NCI-H748 (cell line): ENCODE measurements around the gene TNF.
A peak's percentile ranks its signal among the peaks of the same experiment; 100 is the strongest.

Experiments
- DNase-seq: peaks from one replicate; lab custom pipeline; 2025; ENCODE audit not compliant: unreplicated experiment; lab: John Stamatoyannopoulos, UW

TNF gene

GRCh38 chr6:31575335-31575901 is at the start of gene TNF:
TNF (plus strand) TSS chr6:31575565; CDS start chr6:31575742, 177 bp downstream.
- no peak for DNase-seq

- DNase-seq: no peak
Observed at GRCh38 chr6:31525932-31526591, 49.3 kb upstream of the TNF start.

- DNase-seq: no peak
Observed at GRCh38 chr6:31528307-31528777, 47.0 kb upstream of the TNF start.

GRCh38 chr6:31528821-31529328 is 46.5 kb upstream of the TNF start, which contains the start of gene MCCD1:
MCCD1 (plus strand) TSS chr6:31528962; CDS start chr6:31529015, 53 bp downstream.
- DNase-seq: no peak

GRCh38 chr6:31529329-31530150 is 45.8 kb upstream of the TNF start:
- DNase-seq: peak; percentile 27

GRCh38 chr6:31530659-31531058 is 44.7 kb upstream of the TNF start:
- no peak for DNase-seq

GRCh38 chr6:31531162-31531561 is 44.2 kb upstream of the TNF start:
- DNase-seq: no peak

GRCh38 chr6:31531771-31532643 is 43.4 kb upstream of the TNF start:
- no peak for DNase-seq

- DNase-seq: no peak
Observed at GRCh38 chr6:31532644-31533454, 42.5 kb upstream of the TNF start.

GRCh38 chr6:31533455-31533841 is 41.9 kb upstream of the TNF start:
- DNase-seq: no peak

- DNase-seq: no peak
Observed at GRCh38 chr6:31534011-31534410, 41.4 kb upstream of the TNF start.

- DNase-seq: no peak
Observed at GRCh38 chr6:31534521-31535040, 40.8 kb upstream of the TNF start.

- no peak for DNase-seq
Observed at GRCh38 chr6:31535538-31536324, 39.6 kb upstream of the TNF start.

- DNase-seq: no peak
Observed at GRCh38 chr6:31538805-31539400, 36.5 kb upstream of the TNF start.

- DNase-seq: no peak
Observed at GRCh38 chr6:31540640-31541039, 34.7 kb upstream of the TNF start.

- DNase-seq: peak; percentile 80
Observed at GRCh38 chr6:31541059-31541657, 34.2 kb upstream of the TNF start.

GRCh38 chr6:31541658-31542521 is 33.5 kb upstream of the TNF start, which contains the start of gene DDX39B:
DDX39B (minus strand) TSS chr6:31542003; CDS start chr6:31540532, 1,471 bp downstream.
- peak; percentile 99 for DNase-seq
